Measurements from ENCODE around the gene TENM4.
"Not testable (repeated sequence)": the region's sequence is repeated elsewhere in the genome, so short reads cannot be mapped to it uniquely, and the experiment has no call there.

Gene TENM4

GRCh38 chr11:78898266-78898775, 542.5 kb downstream of the TENM4 start:
- no peak overlapping the region for H3K4me3 ChIP-seq (ENCODE audit: low read depth, low read length)
- TF ChIP-seq CTCF (IDR thresholded peaks at IDR 0.05; ENCODE audit: low read depth, low read length, missing control alignments): no peak
- H3K27me3 ChIP-seq (replicated peaks): no peaks in the 10 kb centered on the region
- H3K36me3 ChIP-seq (replicated peaks): no peaks in the 10 kb centered on the region
- no peak for DNase-seq
- H3K27ac ChIP-seq: no peak overlapping the region
- in situ Hi-C loops (cut with HindIII; ENCODE audit: low pct_ligation_motif_present, low sequenced_read_pairs): no loop called here

- H3K27ac ChIP-seq: no peak overlapping the region
- TF ChIP-seq CTCF (IDR thresholded peaks at IDR 0.05; ENCODE audit: low read depth, low read length, missing control alignments): no peak
- no peaks in the 10 kb centered on the region for H3K27me3 ChIP-seq (replicated peaks)
- H3K4me3 ChIP-seq (ENCODE audit: low read depth, low read length): no peak overlapping the region
- in situ Hi-C loops (cut with HindIII; ENCODE audit: low pct_ligation_motif_present, low sequenced_read_pairs): no loop called here
- H3K36me3 ChIP-seq (replicated peaks): no peaks in the 10 kb centered on the region
- DNase-seq: no peak
Measured at GRCh38 chr11:78893996-78894395, 546.8 kb downstream of the TENM4 start.

GRCh38 chr11:78889698-78890097, 551.1 kb downstream of the TENM4 start:
- in situ Hi-C loops (cut with HindIII; ENCODE audit: low pct_ligation_motif_present, low sequenced_read_pairs): no loop called here
- Histone ChIP-seq H3K27me3 (replicated peaks) (no peaks in the 10 kb centered on the region), H3K36me3 (replicated peaks) (no peaks in the 10 kb centered on the region), H3K27ac (no peak overlapping the region), H3K4me3 (ENCODE audit: low read depth, low read length) (no peak overlapping the region)
- TF ChIP-seq CTCF (IDR thresholded peaks at IDR 0.05; ENCODE audit: low read depth, low read length, missing control alignments): no peak
- no peak for DNase-seq

GRCh38 chr11:78886616-78887015, 554.2 kb downstream of the TENM4 start:
- no peak for TF ChIP-seq CTCF (IDR thresholded peaks at IDR 0.05; ENCODE audit: low read depth, low read length, missing control alignments)
- H3K36me3 ChIP-seq (replicated peaks): no peaks in the 10 kb centered on the region
- in situ Hi-C loops (cut with HindIII; ENCODE audit: low pct_ligation_motif_present, low sequenced_read_pairs): no loop called here
- no peak overlapping the region for H3K4me3 ChIP-seq (ENCODE audit: low read depth, low read length)
- DNase-seq: peak; percentile 3
- no peak overlapping the region for H3K27ac ChIP-seq
- H3K27me3 ChIP-seq (replicated peaks): no peaks in the 10 kb centered on the region

GRCh38 chr11:78884761-78885160, 556.1 kb downstream of the TENM4 start:
- no peaks in the 10 kb centered on the region for H3K27me3 ChIP-seq (replicated peaks)
- TF ChIP-seq CTCF (IDR thresholded peaks at IDR 0.05; ENCODE audit: low read depth, low read length, missing control alignments): no peak
- no peak overlapping the region for H3K4me3 ChIP-seq (ENCODE audit: low read depth, low read length)
- H3K27ac ChIP-seq: no peak overlapping the region
- no peak for DNase-seq
- in situ Hi-C loops (cut with HindIII; ENCODE audit: low pct_ligation_motif_present, low sequenced_read_pairs): no loop called here
- H3K36me3 ChIP-seq (replicated peaks): no peaks in the 10 kb centered on the region

- TF ChIP-seq CTCF (IDR thresholded peaks at IDR 0.05; ENCODE audit: low read depth, low read length, missing control alignments): no peak
- H3K4me3 ChIP-seq (ENCODE audit: low read depth, low read length): no peak overlapping the region
- H3K36me3 ChIP-seq (replicated peaks): no peaks in the 10 kb centered on the region
- in situ Hi-C loops (cut with HindIII; ENCODE audit: low pct_ligation_motif_present, low sequenced_read_pairs): no loop called here
- no peaks in the 10 kb centered on the region for H3K27me3 ChIP-seq (replicated peaks)
- no peak for DNase-seq
- no peak overlapping the region for H3K27ac ChIP-seq
Measured at GRCh38 chr11:78883506-78883905, 557.3 kb downstream of the TENM4 start.

GRCh38 chr11:78879094-78879980, 561.5 kb downstream of the TENM4 start:
- DNase-seq; H3K4me3 ChIP-seq (ENCODE audit: low read depth, low read length); H3K36me3 ChIP-seq (replicated peaks); H3K27ac ChIP-seq; in situ Hi-C loops (cut with HindIII; ENCODE audit: low pct_ligation_motif_present, low sequenced_read_pairs); H3K27me3 ChIP-seq (replicated peaks): not testable (repeated sequence)

Measured in brain microvascular endothelial cell (primary cell).